GM12878 (cell line): ENCODE results near the gene ADD2. TPM values are rescaled to one million over a fixed set of nuclear protein-coding genes. Genes with fewer than 3 reads are reported as not detected.

Experiments used
- BMI1 ChIP-seq: fragments of 450-650 bp; IDR thresholded peaks from 2 replicates; pipeline ENCODE4 v1.6.1; 2016; ENCODE audit warnings: mild to moderate bottlenecking, moderate library complexity, borderline replicate concordance
- CHD2 ChIP-seq: IDR thresholded peaks from 2 replicates; pipeline ENCODE4 v1.6.1; 2011; ENCODE audit warnings: low read depth, low read length, improper control_type of control experiment, borderline replicate concordance
- EP300 ChIP-seq, 2 experiments: fragments of 150-350 bp in 1 of 2; IDR thresholded peaks; 2 replicates each; pipeline ENCODE4 v1.6.1; 2011 to 2012; ENCODE audit warnings: low read depth in 2 of 2, low read length in 2 of 2, borderline replicate concordance in 1 of 2, improper control_type of control experiment in 1 of 2, inconsistent platforms in 1 of 2; ENCODE audit not compliant: control insufficient read depth in 1 of 2
- HDAC6 ChIP-seq: fragments of 200-600 bp; sonication (generic); IDR thresholded peaks from one replicate; pipeline ENCODE4 v1.8.0; 2017; ENCODE audit warnings: antibody characterized with exemption; ENCODE audit not compliant: unreplicated experiment
- NR2C1 ChIP-seq: fragments of 450-650 bp; IDR thresholded peaks from 2 replicates; pipeline ENCODE4 v1.6.1; 2017; ENCODE audit warnings: antibody characterized with exemption, mild to moderate bottlenecking, moderate library complexity
- PML ChIP-seq: IDR thresholded peaks from 2 replicates; pipeline ENCODE4 v1.6.1; 2012; ENCODE audit warnings: low read length, inconsistent platforms
- POLR2A ChIP-seq: IDR thresholded peaks from 2 replicates; pipeline ENCODE4 v1.6.1; 2011; ENCODE audit warnings: low read depth, mild to moderate bottlenecking, low read length
- WRNIP1 ChIP-seq: IDR thresholded peaks from 2 replicates; pipeline ENCODE4 v1.6.1; 2011; ENCODE audit warnings: low read depth, low read length, improper control_type of control experiment, borderline replicate concordance
- ZBED1 ChIP-seq: IDR thresholded peaks from 2 replicates; pipeline ENCODE4 v1.6.1; 2016; ENCODE audit warnings: borderline replicate concordance
- ZNF217 ChIP-seq: fragments of 450-650 bp; IDR thresholded peaks from 2 replicates; pipeline ENCODE4 v1.6.1; 2017; ENCODE audit warnings: antibody characterized with exemption, mild to moderate bottlenecking
- ZNF24 ChIP-seq: fragments of 450-650 bp; IDR thresholded peaks from 2 replicates; pipeline ENCODE4 v1.6.1; 2017; ENCODE audit warnings: antibody characterized with exemption, mild to moderate bottlenecking
- polyA plus RNA-seq, 11 experiments: library from polyadenylated mRNA; depleted of rRNA in 4 of 11; unstranded in 6 of 11; stranded (reverse) in 5 of 11; fragments of >200 nt; fragmentation: Nextera tagmentation in 4 of 11; fragmentation: Illumina TruSeq in 1 of 11; extraction: Ambion mirVana in 4 of 11; extraction: Trizol in 1 of 11; gene quantifications; 1 replicate in 1 of 11; 2 replicates in 10 of 11; pipeline versions ENCODE4 v1.2.1 to v1.2.3, GENCODE V29; 2011 to 2016; ENCODE audit warnings: inconsistent platforms in 2 of 11, missing spikeins in 2 of 11, low read depth in 1 of 11
- total RNA-seq, 4 experiments: library from RNA; depleted of rRNA in 3 of 4; stranded (reverse); fragments of >200 nt in 3 of 4; fragmentation: Illumina TruSeq in 1 of 4; extraction: Trizol in 1 of 4; gene quantifications; 2 replicates each; pipeline versions ENCODE4 v1.2.1 to v1.2.3, GENCODE V29; 2013 to 2021
- TF ChIP-seq, protein P1 (sequence below): fragments of 450-650 bp; conservative IDR thresholded peaks from 2 replicates; pipeline ENCODE4 v1.6.1; 2017; ENCODE audit warnings: mild to moderate bottlenecking, moderate library complexity
- TF ChIP-seq, protein P2 (sequence below): IDR thresholded peaks from 2 replicates; pipeline ENCODE4 v1.6.1; 2011; ENCODE audit warnings: borderline replicate concordance, low read depth, mild to moderate bottlenecking, moderate library complexity, low read length; ENCODE audit not compliant: insufficient read depth, poor library complexity, severe bottlenecking

ADD2 gene
- total and polyA plus RNA-seq, 10 of the 15 experiments (the other 5 are each of a cell fraction or from before 2014, with no cell fraction given): 0.05 to 0.13 (median 0.08) TPM; not detected in 7

DNA sequence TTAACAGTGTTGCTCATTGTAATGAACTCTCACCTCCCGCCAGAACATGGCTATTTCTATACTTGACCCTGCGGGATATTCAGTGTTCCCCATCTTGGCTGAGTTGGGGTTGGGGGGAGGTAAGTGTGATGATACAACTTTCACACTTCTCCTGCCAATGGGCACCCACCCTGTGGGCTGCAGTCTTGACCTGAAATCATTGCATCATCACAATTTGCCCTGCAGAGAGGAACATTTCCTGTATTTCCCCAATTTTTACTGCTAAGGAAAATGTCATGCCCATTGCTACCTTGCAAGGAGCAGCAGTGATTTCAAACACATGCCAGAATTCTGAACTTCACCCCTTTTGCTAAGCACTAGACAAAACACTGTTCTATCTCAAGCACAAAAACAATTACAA lies 92.1 kb downstream of the ADD2 start (continued):
- no peak for TF ChIP-seq ZNF217
- no peak for TF ChIP-seq EP300 (IDR thresholded peaks at IDR 0.05; ENCODE audit: borderline replicate concordance in 1 of 2, control insufficient read depth in 1 of 2, low read depth in 2 of 2, low read length in 2 of 2)
- TF ChIP-seq, protein P1, sequence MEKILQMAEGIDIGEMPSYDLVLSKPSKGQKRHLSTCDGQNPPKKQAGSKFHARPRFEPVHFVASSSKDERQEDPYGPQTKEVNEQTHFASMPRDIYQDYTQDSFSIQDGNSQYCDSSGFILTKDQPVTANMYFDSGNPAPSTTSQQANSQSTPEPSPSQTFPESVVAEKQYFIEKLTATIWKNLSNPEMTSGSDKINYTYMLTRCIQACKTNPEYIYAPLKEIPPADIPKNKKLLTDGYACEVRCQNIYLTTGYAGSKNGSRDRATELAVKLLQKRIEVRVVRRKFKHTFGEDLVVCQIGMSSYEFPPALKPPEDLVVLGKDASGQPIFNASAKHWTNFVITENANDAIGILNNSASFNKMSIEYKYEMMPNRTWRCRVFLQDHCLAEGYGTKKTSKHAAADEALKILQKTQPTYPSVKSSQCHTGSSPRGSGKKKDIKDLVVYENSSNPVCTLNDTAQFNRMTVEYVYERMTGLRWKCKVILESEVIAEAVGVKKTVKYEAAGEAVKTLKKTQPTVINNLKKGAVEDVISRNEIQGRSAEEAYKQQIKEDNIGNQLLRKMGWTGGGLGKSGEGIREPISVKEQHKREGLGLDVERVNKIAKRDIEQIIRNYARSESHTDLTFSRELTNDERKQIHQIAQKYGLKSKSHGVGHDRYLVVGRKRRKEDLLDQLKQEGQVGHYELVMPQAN: no peak
- no peak for TF ChIP-seq PML
- no peak for TF ChIP-seq BMI1
- no peak for TF ChIP-seq ZBED1
- no peak for TF ChIP-seq CHD2
- TF ChIP-seq WRNIP1: no peak
- no peak for TF ChIP-seq ZNF24
- no peak for TF ChIP-seq NR2C1
- no peak for TF ChIP-seq POLR2A
- no peak for TF ChIP-seq HDAC6
- TF ChIP-seq, protein P2, sequence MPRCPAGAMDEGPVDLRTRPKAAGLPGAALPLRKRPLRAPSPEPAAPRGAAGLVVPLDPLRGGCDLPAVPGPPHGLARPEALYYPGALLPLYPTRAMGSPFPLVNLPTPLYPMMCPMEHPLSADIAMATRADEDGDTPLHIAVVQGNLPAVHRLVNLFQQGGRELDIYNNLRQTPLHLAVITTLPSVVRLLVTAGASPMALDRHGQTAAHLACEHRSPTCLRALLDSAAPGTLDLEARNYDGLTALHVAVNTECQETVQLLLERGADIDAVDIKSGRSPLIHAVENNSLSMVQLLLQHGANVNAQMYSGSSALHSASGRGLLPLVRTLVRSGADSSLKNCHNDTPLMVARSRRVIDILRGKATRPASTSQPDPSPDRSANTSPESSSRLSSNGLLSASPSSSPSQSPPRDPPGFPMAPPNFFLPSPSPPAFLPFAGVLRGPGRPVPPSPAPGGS: no peak
